H1 (cell line): ENCODE measurements around the gene WDFY4. TPM values are rescaled to one million over a fixed set of nuclear protein-coding genes. Genes with fewer than 3 reads are reported as not detected.

Experiments
- EP300 ChIP-seq, 2 experiments: IDR thresholded peaks; 1 replicate in 1 of 2; 2 replicates in 1 of 2; pipeline ENCODE4 v1.6.1; 2011 to 2012; ENCODE audit warnings: low read depth in 2 of 2, low read length in 2 of 2, mild to moderate bottlenecking in 2 of 2, borderline replicate concordance in 1 of 2, inconsistent platforms in 1 of 2, moderate library complexity in 1 of 2
- RXRA ChIP-seq: IDR thresholded peaks from 2 replicates; pipeline ENCODE4 v1.6.1; 2011; ENCODE audit warnings: low read depth, mild to moderate bottlenecking, low read length, moderate library complexity; ENCODE audit not compliant: insufficient read depth
- polyA plus RNA-seq, 7 experiments: library from polyadenylated mRNA; depleted of rRNA in 3 of 7; stranded (reverse) in 5 of 7; unstranded in 2 of 7; fragments of >200 nt in 5 of 7; fragments of 200-250 nt in 2 of 7; gene quantifications; 1 replicate in 5 of 7; 2 replicates in 1 of 7; 4 replicates in 1 of 7; pipeline versions ENCODE4 v1.2.1 to v1.2.3, GENCODE V29; 2011 to 2013; ENCODE audit warnings: missing spikeins in 2 of 7, mixed read lengths in 2 of 7
- total RNA-seq: library from RNA; stranded (reverse); fragmentation: NEBNext Ultra II Directional; extraction: Animal tissue kit (Norgen Biotek cat#: 25700); gene quantifications from 2 replicates; pipeline ENCODE4 v1.2.1, GENCODE V29; 2021
- TF ChIP-seq, protein P1 (sequence below), 3 experiments: IDR thresholded peaks; 1 replicate in 2 of 3; 2 replicates in 1 of 3; pipeline versions ENCODE4 v1.5.1 to v1.6.1; 2011; ENCODE audit warnings: low read length in 3 of 3, mild to moderate bottlenecking in 3 of 3, inconsistent platforms in 2 of 3, low read depth in 1 of 3, moderate library complexity in 1 of 3; ENCODE audit not compliant: insufficient read depth in 1 of 3; ENCODE audit errors: control extremely low read depth in 1 of 3

Gene WDFY4
- total and polyA plus RNA-seq, 2 of the 8 experiments (the other 6 are each of a cell fraction or from before 2014, with no cell fraction given): not detected

DNA sequence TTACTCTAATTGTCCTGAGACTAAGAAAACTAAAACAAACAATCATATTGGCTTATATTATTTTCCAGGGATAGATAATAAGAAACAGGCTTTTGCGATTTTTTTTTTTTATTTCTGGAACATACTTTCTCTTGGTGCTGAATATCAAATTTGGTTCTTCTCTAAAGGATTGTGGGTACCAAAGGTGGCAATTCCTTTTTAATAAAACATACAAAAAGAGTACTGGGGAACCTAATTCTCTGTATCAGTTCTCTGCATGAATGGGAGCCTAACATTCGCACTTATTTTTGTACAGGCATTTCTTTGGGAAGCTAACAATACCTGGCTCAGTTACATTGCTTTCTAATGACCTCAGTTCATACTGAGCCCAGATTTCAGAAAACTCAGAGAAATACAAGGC is 222.2 kb downstream of the WDFY4 start (continued):
- TF ChIP-seq RXRA: no peak
- TF ChIP-seq, protein P1, sequence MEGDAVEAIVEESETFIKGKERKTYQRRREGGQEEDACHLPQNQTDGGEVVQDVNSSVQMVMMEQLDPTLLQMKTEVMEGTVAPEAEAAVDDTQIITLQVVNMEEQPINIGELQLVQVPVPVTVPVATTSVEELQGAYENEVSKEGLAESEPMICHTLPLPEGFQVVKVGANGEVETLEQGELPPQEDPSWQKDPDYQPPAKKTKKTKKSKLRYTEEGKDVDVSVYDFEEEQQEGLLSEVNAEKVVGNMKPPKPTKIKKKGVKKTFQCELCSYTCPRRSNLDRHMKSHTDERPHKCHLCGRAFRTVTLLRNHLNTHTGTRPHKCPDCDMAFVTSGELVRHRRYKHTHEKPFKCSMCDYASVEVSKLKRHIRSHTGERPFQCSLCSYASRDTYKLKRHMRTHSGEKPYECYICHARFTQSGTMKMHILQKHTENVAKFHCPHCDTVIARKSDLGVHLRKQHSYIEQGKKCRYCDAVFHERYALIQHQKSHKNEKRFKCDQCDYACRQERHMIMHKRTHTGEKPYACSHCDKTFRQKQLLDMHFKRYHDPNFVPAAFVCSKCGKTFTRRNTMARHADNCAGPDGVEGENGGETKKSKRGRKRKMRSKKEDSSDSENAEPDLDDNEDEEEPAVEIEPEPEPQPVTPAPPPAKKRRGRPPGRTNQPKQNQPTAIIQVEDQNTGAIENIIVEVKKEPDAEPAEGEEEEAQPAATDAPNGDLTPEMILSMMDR (IDR thresholded peaks at IDR 0.05; ENCODE audit: control extremely low read depth in 1 of 3, insufficient read depth in 1 of 3, low read depth in 1 of 3, low read length in 3 of 3): no peak
- TF ChIP-seq EP300 (IDR thresholded peaks at IDR 0.05; ENCODE audit: borderline replicate concordance in 1 of 2, low read depth in 2 of 2, low read length in 2 of 2): no peak
